GM12875 (cell line): ENCODE measurements around the gene POLE.

Experiments
- H3K4me3 ChIP-seq: one replicate; pipeline ENCODE4 v1.5.1; 2011; ENCODE audit warnings: low read depth, low read length, control low read depth
- CTCF ChIP-seq: IDR thresholded peaks from 2 replicates; pipeline ENCODE4 v1.5.1; 2011; ENCODE audit warnings: low read depth, mild to moderate bottlenecking, control low read depth, inconsistent platforms, low read length, moderate library complexity, borderline replicate concordance; ENCODE audit not compliant: insufficient read depth

POLE gene

GRCh38 chr12:132723015-132723763 is 36.0 kb upstream of the POLE start:
- no peak for TF ChIP-seq CTCF
- H3K4me3 ChIP-seq, result no peak overlapping the region

GRCh38 chr12:132720606-132721345 is 33.6 kb upstream of the POLE start:
- no peak for TF ChIP-seq CTCF
- H3K4me3 ChIP-seq, result no peak overlapping the region

GRCh38 chr12:132719954-132720324 is 32.8 kb upstream of the POLE start:
- H3K4me3 ChIP-seq, result no peak overlapping the region
- no peak for TF ChIP-seq CTCF

- no peak for TF ChIP-seq CTCF
- H3K4me3 ChIP-seq, result no peak overlapping the region
These were observed 32.2 kb upstream of the POLE start for GRCh38 chr12:132719141-132719953.

- H3K4me3 ChIP-seq, result no peak overlapping the region
- no peak for TF ChIP-seq CTCF
These were observed 31.5 kb upstream of the POLE start for GRCh38 chr12:132718644-132719043.

GRCh38 chr12:132717531-132718387 is 30.6 kb upstream of the POLE start:
- no peak for TF ChIP-seq CTCF
- no peak overlapping the region for H3K4me3 ChIP-seq
